ENCODE results near the gene NCCRP1.
"Not testable (repeated sequence)": the region's sequence is repeated elsewhere in the genome, so short reads cannot be mapped to it uniquely, and the experiment has no call there.

NCCRP1 gene

DNA sequence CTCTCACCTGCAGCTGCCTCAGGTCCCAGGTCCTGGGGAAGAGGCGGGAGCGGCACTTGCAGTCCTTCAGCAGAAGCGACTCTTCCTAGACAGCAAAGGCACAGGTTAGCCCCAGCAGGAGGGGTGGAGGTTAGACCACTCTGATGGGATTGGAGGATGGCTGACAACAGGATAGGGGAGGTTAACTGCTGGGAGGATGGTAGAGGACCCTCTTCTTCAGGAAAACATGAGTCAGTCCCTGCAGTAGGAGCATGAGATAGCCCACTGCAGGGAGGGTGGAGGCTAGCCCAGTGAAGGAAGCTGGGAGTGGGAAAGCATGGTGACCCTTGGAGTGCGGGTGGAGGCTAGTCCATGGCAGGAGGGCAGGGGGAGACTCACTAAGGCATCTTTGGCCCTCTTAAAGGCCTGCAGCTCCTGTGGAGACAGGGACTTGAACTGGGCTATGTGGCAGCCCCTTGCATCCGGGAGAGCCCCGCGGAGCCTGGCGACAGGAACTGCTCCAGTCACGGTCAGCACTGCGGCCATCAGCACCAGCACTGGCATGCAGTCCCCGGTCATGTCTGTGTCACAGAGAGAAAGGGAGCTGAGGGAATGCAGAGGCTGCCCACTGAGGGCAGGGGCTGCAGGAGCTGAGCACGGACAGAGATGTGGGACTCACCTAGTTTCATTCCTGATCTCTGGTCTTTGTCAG is 47.8 kb downstream of the NCCRP1 start, which contains the start of gene IFNL3:
TSS of gene IFNL3 (minus strand) at position 597 of the 691 bp plus-strand sequence. CDS start at position 558, 39 bp downstream.
- not testable (repeated sequence) for DNase-seq (ENCODE audit: low read depth in 2 of 3, low spot score in 2 of 3)

GRCh38 chr19:39245166-39245565 is 48.4 kb downstream of the NCCRP1 start:
- not testable (repeated sequence) for DNase-seq (ENCODE audit: low read depth in 2 of 3, low spot score in 2 of 3)

- no peak for DNase-seq (ENCODE audit: low read depth in 2 of 3, low spot score in 2 of 3)
Observed at GRCh38 chr19:39246951-39247669, 50.3 kb downstream of the NCCRP1 start.

- no peak for DNase-seq (ENCODE audit: low read depth in 2 of 3, low spot score in 2 of 3)
Observed at GRCh38 chr19:39247701-39248664, 51.2 kb downstream of the NCCRP1 start.

DNA sequence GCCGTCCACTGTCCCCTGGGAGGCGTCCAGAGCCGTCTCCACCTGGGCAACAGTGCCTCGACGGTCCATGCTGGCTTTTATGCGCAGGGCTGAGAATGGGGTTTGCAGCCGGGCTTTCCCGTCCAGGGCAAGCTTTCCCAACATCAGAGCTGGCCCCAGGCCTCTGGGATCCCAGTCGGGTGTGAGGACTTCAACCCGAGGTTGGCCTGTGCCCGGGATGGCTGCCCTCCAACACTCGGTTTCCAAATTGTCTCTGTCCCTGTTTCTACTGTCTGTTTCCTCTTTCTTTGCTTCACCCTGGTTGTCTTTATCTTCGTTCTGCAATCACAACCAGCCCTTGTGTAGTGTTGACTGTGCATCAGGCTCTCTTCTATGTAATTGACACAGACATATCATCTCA is 52.0 kb downstream of the NCCRP1 start, which contains the start of gene IFNL4:
TSS of gene IFNL4 (minus strand) at position 51 of the 400 bp plus-strand sequence.
- no peak for DNase-seq (ENCODE audit: low read depth in 2 of 3, low spot score in 2 of 3)

- DNase-seq (ENCODE audit: low read depth in 2 of 3, low spot score in 2 of 3): no peak
Observed at GRCh38 chr19:39251081-39251480, 54.3 kb downstream of the NCCRP1 start.

Data from activated CD8-positive, alpha-beta memory T cell treated with anti-CD3 and anti-CD28 coated beads for 48 hours (primary cell).